GM21423 (cell line): ENCODE results near the gene LNX1.

Source experiments
- ATAC-seq: cut with Tn5 transposase; IDR thresholded peaks from one replicate; pipeline ENCODE4 v1.9.1; 2021; ENCODE audit warnings: mild to moderate bottlenecking, moderate library complexity; ENCODE audit not compliant: unreplicated experiment

Gene LNX1

DNA sequence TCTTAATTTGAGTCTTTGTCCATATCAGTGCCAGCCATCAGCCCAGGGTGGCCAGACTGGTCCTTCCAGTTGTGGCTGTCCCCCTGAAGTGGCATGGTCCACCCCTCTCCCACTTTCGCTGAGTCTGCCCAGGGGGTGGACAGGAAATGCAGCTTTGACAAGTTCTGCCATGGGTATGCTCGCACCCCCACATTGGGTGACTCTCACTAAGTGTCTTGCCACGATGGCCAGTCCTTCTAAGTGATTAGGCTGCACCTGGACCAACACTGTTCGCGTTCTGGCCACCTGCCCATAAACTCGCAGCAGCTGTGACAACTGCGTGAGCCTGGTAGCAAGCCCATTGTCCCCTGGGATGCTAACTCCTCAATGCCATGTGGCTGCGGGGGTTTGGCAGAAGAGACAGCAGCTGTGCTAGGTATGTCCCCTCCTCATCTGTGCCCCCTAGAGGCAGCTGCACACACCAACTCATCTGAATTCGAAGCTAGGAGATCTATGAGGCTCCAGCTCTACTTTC, 10.0 kb upstream of the LNX1 start:
- peak; percentile 75 for ATAC-seq

DNA sequence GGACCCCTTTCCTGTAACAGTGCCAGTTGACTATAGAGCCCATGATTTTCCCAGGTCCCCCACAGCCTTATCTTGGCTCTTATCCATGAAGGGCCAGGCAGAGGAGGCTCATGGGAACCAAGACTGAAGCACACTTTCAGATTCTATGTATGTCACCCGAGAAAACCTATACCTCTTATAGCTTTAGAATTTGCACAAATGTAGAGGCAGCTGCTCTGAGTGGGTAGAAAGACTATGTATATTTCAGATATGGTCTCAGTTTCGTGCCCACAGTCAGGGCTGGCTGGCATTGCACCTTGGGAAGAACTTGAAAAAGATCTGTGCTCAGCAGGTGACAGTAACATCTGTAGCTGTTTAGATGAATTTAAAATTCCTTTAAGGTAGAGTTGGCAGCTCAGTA, 8.3 kb upstream of the LNX1 start:
- no peak for ATAC-seq

DNA sequence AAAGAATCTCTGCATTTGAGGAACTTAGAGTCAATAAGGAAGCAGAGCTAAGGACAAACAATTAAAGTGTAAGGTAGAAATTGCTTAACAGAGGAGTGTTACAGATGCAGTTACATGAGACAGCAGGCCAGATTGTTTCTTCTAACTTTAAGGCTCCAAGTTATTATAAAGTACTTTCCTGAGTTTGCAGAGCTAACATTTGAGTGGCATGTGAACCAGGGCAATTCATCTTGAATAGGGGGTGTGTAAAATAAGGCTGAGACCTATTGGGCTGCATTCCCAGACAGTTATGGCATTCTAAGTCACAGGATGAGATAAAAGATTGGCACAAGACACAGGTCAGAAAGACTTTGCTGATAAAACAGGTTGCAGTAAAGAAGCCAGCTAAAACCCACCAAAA, 7.6 kb upstream of the LNX1 start:
- ATAC-seq = no peak

DNA sequence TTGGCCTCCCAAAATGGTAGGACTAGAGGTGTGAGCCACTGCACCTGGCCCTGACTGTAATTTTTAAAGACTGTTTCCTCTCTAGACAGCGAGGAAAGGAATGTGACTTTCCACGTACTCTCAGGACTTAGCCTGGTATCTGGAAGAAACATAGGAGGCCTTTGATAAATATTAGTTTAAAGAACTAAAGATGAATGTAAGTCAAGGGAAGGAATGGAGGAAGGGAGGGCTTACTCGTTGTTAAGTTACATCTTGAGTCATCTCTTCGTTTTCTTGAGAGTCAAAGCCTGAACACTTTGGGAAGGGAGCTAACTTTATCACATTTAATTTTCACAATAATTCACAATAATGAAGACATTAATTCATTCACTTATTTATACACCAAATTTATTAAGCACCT, 7.2 kb upstream of the LNX1 start:
- no peak for ATAC-seq

DNA sequence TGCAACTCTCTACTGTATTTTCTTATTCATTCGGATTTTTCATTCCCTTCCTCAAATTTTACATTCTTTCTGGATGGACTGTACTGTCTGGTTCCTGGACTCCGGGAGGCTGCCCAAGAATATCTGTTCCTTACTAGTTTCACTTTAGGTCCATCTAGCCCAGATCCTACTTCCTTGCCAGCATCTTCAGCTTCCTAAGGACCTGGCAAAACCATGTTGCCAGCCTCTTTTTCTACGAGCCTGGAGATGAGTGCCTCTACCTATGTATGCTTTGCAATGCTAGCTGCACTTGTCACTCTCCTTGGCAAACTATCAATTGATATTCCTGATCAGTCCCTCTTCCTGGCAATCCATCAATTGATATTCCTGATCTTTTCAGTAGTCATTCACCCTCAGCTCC, 5.6 kb upstream of the LNX1 start:
- no peak for ATAC-seq

DNA sequence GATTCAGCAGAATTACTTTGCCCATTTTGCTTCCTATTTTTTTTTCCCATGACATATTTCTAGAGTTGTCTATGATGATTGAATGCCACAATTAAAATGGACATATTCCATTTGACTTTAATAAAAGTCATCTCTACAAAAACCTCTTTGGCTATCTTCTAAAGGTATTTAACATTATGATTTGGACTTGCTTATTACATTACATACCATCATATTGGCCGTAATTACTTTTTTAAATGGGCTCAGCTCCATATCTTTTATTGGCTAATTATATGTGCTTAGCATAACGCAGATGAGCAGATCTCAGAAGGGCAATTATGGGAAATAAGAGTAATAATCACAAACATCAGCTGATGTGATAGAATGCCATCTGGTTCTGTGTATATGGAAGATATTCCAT, 4.5 kb upstream of the LNX1 start:
- ATAC-seq = no peak

DNA sequence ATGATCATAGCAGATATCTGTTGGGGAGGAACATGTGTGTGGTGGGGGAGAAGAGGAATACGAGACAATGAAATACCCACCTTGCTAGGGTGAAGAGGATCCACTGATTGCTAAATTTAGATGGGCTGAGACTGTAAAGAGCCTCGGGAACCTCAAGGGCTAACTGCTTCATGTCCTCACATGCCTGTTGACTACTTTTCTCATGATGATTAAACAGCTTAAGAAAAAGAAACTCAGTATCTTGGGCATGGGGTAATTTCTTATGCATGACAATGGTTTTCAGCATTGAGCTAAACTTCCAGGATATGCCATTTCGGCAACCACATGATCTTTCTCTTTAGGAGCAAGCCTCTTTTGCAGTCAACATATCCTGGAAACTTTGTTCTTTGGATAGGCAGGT, 3.9 kb upstream of the LNX1 start:
- no peak for ATAC-seq

DNA sequence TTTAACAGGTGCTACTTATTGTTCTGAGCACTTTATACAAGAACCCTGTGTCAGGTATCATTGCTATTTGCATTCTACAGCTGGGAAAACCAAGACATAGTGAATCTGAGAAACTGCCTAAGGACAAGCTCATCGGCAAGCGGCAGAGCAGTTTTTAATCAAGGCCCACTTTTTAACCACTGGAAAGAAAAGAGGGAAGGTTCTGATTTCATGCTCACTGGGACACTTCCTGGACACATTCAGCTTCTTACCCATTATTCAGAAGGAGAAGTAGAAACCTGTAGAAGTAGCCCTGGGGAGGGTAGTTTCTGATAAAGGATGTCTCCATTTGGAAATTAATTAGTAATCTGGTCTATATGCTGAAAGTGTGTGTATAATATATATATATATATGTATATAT, 2.5 kb upstream of the LNX1 start:
- ATAC-seq = no peak

DNA sequence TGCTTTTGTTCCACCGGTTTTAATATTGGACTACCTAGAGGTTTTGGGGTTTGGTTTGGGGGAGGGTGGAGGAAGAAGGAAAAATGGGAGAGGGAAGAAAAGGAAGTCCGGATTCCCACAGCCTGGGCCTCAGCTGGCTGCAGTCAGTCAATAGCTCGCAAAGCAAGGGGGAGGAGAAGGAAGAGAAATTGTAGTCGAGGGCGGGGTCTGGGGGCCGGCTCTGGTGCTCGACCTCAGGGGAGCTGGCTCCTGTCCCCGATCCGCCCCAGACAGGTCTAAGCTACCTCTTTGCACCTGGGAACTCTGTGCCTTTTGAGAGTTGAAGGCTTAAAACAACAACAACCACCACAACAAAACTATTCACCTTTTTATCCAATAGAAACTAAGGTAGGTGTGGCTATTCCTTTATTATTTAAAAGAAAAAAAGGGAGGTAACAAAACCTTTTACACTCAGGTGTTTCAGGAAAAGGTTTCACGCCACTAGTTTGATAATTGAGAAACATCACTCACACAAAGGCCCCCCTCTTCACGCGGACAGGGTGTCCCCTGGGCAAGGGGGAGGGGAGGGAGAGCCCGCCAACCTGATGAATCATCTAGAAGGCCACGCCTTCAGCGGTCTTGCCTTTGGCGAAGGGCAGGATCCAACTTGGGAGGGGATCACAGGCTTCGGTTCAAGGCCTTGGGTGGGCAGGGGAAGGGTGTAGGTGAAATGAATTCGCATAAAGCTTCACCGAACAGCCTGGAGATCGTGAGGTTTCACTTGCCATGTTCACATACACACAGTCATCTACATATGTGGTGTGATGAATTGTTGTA, 1.6 kb upstream of the LNX1 start:
- ATAC-seq = no peak

DNA sequence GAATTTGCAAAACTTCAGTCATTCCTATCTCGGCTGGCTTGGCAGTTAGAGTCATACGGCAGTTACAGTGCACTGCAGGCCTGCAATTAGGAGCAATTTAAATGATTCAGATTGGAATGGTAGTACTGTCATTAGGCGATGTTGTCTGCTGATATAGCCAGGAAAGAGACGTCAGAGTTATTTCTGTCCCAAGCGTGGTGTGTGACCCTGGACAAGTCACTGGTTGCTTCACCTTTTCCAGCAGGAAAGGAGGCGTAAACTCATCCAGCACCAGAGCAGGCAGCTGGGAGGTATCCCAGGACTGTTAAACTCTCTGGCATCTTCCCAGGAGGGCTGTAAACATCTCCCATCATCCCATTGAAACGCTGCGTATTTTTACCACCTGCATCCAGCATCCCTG, 836 bp upstream of the LNX1 start:
- no peak for ATAC-seq

DNA sequence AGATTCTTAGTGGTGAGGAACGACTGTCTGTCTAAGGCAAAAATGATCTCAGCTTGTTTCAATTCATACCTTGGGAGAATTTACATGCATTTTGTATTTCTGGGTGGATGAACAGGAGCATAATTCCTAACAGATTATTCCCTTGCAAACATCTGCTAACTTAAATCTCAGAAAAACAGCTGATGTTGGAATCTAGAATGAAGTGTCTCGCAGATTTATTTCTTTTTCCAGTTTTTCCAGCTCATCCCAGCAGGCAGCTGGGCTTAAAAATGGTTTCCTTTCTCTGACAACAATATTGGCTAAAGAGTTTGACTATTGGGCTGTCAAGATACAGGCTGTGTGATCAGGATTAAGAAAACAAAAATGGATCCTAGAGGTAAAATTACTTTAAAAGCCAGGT, 1.1 kb downstream of the LNX1 start:
- no peak for ATAC-seq

DNA sequence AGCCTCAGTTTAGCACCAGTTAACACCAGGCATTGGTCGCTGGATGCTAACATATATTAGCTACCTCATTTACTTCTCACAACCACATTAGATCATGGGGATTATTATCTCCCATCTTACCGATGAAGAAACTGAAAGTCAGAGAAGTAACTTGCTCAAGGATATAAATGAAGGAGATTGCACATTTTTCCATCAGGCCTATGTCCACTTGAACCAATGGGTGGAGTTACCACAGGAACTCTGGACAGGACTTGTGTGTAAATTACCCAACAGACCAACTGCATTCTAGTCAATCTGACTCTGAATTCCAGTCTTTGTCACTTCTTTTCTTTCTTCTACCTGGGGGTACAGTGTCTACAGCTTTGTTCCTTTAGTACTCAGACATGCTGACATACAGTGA, 1.8 kb downstream of the LNX1 start:
- no peak for ATAC-seq

DNA sequence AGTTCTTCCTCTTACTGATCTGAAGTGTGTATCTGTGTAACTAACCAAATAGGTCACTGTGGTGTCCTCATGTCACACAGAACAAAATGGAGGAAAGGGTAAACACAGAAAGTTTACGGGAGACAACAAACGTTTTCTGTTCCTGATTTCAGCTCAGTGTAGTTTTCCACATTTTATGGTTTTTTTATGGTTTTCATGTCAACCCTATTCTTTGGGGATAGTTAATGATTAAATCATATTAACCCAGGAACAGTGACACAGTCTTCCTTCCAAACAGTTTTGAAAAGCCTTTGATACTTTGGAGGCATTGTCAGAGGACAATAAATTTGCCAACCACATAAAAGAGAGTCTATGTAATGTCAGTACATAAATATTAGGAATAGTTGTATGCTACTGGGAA, 4.2 kb downstream of the LNX1 start:
- ATAC-seq = no peak

DNA sequence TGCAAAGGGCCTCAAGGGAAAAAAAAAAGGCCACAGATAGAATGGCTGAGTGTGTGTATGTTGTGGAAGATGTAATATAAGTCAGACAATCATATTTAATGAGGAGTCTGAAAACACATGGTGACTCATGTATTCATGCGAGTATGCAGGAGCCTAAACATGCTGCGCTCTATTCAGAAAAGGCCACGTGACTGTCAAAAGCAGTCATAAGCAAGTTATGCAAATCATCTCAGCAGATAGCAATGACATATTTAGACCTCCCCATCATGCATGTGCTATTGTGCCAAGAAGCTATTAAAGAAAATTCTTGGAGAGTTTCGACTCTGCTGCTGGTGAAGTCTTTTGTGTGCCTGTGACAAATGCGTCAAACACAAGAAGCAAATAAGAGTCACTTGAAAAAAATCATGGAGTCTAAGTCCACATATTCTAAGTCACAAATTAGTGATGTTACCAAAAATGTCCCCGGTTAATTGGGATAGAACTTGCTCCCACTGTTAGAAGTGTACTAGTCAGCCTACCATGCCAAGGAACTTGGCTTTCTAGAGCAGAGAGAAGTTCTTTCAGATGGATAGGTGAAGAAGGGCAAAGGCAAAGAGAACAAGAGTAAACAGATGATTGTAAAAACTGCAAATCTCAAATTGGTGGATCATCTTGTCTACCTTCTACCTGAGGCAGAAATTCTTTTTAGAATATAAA, 5.0 kb downstream of the LNX1 start:
- ATAC-seq = no peak

DNA sequence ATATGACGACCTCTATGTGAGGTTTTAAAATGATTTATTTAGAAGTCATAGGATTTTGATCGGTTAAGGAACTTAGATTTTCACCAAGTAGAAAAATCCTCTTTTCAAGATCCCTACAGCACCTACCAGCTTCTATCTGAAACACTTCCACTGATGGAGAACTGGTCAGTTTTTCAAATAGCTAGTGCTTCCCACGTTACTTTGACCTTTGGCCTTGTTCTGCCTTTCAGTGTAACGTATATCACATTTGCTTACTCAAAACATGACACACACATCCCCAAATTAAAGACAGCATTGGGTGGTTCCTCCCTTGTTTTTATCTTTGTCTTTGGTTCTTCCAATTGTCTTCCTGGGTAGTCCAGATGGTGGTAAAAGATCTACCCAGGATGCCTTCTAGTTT, 6.6 kb downstream of the LNX1 start:
- no peak for ATAC-seq

DNA sequence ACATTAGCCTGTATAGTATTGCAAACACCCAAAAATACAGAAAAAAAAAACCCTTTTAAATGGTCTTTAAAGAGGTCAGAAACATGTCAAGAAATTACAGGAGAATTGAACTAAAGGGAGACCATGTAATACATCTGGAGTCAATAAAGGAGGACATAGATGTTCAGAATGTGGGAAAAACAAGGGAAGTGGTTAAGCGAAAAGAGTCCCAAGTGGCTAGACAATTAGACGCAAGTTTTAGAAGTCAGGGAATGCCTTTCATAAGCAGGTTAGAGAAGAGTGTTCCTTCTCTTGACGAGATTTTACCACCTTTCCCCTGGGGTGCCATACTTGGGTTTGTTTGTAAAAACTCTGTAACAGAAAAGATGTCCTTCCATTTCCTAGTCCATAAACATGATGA, 7.8 kb downstream of the LNX1 start:
- ATAC-seq = no peak

DNA sequence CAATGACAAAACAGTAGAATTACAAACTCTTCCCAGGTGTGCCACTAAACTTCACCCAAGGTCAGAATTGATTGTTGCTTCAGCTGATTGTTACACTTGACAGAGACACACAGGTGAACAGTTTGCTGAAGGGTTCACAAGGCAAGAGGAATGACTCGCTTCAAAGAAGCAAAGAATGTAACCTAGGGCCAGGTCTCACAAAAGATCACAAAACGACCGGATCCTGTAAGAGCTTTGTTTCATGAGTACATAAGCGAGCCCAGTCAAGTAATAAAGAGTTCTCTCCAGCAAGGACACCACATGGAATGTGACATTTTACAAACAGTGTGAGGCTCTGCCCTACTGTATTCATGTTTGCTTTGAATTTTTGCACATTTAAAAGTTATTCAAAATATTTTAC, 9.1 kb downstream of the LNX1 start:
- ATAC-seq = no peak

DNA sequence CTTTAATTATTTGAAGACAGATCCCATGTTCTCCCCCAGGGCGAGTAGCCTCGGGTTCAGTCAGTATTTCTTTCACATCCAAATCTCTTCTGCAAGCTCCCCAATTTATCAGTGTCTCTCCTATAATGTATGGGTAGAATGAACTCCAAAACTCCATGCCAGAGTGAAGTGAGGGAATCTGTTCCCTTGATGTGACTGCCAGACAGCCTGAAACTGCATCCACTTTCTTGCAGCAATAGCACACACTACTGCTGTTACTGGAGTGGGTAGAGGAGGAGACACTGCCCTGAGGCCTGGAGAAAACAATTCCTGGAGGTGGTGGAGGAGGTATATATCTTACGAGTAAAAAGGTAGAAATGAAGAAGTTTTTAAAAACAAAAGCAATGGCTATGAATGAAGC, 11.0 kb downstream of the LNX1 start:
- ATAC-seq = no peak

DNA sequence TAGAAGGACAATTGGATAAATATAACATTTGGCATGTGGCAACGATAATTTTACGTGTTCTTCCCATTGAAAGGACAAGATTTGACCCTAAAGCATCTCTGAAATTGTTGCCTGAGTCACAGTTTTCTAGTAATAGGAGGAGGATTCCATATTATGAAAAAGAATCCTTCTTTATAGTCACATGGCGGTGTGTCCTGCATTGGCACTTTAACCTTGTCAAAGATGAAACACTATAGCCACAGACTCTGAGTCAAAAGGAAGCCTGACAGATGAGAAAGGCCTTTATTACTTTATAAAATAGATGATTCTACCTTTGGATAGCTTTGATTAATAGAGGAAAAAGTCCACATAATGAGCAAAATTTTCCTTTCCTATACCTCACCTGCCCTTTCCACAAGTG, 11.5 kb downstream of the LNX1 start:
- ATAC-seq = no peak

DNA sequence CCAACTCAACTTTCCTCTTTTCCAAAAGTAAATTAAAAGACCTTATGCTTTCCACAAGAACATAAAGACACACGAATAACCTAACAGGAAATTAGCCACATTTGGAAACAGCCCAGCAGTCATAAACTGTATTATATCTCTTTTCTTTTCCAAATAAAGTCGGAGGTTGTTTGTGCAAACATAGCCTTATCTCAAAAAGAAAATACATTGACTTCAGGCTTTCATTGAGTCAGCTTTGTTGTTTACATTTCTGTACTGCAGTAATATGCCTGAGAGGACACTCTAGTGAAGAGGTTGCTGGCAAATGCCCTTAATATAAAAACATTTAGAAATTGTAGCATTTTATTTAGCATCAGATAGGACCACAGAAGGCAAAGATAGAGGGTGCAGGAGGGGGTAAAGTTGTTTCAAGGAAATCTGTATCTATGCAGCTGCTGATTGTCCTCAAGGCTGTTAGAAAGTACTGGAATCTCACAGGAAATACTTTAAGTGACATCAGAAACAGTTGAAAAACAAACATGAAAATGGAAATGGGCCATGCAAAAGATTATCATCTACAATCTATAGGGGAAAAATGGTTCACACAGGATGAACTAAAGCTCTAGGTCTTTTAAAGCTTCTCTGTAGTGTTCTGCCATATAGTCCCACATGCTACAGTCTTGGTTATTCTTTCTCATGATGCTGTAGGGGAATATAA, 14.5 kb downstream of the LNX1 start:
- ATAC-seq = no peak

DNA sequence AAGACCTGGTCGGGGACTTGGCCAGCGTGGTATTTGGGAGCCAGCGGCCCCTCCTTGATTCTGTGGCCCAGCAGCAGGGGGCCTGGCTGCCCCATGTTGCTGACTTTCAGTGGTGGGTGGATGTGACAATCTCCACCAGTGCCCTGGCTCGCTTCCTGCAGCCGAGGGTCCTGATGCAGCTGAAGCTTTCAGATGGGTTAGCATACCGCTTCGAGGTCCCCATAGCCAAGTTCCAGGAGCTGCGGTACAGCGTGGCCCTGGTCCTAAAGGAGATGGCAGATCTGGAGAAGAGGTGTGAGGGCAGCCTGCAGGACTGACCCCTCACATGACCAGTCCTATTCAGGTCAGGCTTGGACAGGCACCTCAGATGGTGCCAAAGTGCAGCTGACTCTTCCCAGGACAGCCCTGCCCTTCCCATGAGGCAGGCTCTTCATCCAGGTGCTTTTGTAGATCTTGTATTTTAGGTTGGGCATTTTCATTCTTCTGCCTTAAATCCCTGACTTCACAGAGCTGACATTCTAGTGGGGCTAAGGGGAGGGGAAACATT, 15.1 kb downstream of the LNX1 start:
- ATAC-seq = no peak

DNA sequence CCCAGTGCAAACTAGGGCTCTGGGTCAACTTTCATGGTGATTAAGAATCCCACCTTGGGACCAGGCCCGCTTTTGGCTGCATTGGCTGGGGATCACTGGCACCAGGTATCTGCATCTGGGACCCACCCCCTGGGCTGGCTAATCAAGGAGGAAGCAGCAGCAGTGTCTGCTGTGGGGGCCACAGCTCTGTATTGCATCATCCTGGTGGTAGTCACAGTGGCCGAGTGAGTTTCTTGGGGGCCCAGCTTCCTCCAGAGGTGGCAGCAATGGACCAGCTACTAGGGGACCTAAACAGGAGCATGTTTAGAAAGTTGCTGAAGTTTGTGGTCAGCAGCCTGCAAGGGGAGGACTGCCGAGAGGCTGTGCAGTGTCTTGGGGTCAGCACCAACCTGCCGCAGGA, 15.7 kb downstream of the LNX1 start:
- no peak for ATAC-seq
